ENCODE results near the gene DCST2.

DCST2 gene

DNA sequence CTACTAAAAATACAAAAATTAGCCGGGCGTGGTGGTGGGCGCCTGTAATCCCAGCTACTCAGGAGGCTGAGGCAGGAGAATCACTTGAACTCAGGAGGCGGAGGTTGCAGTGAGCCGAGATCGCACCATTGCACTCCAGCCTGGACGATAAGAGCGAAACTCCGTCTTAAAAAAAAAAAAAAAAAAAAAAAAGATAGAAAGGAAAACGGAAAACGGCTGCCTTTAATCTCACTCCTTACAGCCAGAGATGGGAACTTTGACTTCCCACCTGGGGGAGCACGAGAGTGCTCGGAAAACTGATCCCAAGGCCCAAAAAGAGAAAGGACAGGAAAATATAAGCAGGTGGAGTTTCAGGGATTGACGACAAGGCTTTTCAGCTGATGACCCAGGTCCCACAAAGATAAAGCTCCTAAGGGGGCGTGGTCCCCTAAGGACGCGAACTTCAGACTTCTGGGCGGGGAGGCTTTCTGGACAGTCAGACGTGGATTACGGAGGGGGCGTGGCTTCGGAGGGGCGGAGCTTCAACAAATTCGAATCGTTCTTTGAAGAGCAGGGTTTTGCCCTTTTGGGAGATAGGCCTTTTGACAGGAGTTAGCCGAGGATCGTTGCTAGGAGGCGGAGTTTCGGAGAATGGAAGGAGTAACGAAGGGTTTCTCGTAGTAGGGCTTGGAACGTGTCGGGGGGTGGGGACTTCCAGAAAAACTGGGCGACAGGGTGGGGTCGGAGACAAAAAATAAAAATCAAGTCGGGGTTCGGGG lies 60.1 kb downstream of the DCST2 start:
- DNase-seq = peak; percentile 89

DNA sequence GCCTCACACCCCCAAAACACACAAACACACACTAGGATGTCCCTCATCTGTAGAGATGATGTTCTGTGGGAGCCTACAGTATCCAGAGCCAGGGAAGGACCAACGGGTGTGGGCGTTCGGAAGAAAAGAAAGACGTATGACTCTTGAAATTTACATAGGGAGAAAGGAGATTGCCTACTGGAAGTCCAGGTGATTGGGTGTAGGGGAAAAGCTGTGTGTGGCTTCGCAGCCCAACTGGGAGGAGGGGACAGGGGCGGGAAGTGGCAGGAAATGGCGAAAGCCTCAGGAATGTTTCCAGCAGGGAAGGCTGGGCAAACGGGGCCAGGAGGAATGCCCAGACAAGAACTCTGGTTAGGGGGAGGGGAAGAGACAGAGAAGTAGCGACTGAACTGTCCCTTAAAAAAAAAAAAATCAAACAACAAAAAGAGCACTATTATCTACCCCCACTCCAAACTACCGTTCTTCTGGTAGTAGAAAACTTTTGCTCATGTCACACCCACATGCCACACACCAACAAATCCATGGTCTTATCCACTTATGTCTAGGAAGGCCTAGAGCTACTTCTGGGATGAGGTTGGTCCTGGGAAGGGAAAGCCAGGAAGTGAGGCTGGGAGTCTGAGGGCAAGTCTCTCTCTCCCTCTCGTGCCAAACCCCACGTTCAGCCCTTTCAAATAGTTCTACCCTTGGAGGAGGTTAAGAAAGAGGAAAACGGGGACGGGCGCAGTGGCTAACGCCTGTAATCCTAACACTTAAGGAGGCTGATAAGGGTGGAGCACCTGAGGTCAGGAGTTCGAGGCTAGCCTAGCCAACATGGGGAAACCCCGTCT lies 60.9 kb downstream of the DCST2 start:
- DNase-seq = no peak

DNA sequence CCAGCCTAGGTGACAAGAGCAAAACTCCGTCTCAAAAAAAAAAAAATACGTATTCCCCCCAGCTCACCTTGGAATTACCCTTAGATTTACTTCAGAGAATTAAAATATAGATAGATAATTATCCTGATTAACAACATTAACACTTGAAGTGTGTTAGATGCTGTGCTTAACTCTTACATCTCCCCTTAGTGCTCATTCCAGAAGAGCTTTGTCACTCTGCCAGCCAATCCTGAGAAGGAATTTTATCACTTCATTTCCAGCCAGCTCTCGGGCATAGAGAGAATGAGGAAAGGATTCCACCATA lies 61.4 kb downstream of the DCST2 start:
- DNase-seq = no peak

DNA sequence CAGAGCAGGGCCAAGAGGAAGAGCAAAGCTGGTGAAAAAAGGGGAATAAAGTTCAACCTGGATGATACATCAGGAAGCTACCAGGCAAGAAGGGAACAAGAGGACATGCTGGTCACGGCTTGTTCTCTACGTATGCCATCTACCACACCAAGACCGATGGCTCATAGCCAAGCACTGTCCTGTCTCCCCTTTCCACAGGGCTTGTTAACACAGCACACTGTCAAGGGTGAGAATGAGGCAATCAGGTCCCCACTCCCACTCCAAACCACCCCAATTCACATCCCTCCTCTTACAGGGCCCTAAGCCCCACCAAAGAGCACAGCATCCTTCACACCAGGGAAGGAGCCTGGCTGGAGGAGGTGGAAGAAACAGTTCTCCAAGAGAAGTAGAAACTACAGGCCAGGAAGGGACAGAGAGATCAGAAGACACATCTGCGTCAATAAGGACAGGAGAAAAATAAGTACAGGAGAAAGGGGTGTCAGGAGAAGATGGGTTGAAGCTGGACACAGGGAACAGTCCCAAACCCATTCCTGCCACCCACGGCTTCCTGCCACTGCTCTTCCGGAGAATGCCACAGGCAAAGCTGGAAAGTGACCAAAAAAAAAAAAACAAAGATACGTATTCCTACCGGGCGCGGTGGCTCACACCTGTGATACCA lies 62.1 kb downstream of the DCST2 start:
- DNase-seq = no peak

DNA sequence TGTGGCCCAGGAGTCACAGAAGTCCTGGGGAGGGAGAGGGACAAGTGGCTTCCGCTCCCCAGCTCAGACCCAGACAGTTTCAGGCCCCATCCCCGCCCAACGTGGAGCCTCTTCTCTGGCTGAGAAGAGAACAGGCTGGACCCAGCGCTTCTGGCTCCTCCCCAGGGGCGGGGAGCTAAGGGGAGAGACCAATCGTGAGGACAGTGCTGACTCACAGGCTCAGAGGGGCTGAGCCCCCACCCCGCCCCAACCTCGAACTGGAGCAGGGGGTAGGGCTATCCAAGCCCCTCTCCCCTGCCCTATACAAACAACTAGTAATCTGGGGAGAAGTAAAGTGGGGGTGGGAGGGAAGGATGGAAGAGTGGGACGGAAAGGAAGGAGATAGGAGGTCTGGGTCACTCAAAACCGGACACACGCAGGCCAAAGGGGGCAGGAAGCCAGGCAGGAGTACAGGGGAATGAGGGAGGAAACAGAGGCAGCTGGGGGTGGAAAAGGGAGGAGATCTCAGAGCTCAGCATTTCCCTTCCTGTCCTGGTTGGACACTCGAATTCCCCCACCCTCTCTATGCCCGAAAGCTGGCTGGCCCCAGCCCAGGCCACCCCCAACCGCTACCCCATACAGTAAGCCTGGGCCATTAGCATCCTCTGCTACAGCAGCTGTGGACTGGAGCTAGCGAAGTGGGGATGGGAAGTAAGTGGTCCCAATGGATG lies 62.8 kb downstream of the DCST2 start, which contains the start of gene SHC1:
Gene SHC1 (minus strand): TSS at position 117 of the 710 bp plus-strand sequence. CDS start 221 bp downstream, outside the sequence.
- DNase-seq = no peak

DNA sequence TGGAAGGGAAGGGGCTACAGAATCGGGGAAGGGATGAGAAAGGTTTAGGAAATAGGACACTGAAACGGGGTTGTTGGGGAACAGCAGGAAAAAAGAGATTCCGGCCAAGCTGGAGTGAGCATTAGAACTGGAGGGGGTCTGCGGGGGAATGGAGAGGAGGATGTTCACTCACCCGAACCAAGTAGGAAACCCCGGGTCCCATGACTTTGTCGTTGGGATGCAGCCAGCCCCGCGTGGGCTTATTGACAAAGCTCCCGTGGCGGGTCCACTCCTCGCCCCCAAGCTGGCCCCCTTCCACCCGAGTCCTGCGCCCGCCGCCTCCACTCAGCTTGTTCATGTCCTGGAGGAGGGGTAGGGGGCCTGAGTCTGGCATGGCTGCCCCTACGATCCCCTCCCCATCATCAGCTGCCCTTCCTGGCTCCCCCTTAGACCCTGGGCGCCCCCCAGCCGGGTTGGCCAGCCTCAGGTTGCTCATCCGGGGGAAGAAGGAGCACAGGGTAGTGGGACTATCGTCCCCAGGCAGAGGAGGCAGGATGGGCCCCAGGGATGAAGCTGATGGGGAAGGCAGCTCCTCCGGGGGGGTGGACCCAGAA lies 63.6 kb downstream of the DCST2 start:
- no peak for DNase-seq

DNA sequence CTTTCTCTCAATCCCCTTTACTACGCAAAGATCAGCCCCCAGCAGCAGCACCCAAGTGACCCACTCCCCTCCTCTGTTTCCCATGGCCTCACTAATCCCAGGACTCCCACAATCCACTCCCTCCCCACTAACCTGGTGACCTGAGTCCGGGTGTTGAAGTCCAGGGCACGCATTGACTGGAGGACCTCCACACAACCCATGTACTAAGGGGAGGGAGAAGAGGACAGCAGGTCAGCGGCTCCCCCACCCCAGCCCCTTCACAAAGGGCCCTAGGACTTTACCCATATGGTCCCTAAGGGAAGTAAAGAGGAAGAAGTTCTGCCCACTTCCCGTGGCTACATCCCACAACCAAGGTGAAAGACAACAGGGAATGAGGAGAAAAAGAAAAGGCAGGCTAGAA lies 64.3 kb downstream of the DCST2 start:
- DNase-seq = no peak

DNA sequence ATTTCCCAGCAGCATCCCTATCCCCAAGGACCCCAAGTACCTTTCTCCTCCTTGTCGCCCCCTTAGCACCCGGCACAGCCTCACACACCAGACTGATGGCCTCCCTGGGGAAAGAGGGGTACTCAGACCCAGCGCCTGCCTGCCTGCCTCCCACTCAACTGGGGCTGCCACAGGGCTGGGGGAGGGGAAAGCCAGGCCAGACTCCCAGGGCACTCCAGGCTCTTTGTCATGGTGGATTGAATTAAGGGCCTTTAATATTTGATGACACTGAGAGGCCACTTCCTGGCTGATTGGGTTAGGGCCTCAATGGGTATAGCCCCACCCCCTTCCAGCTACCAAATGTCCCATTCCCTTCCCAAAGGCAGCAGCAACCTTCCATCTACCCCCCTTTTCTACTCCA lies 64.8 kb downstream of the DCST2 start:
- no peak for DNase-seq

Data from activated gamma-delta T cell treated with Interleukin-2 at 50 U/mL for 16 hours (primary cell).